Hepatocyte (in vitro differentiated cells): ENCODE measurements around the gene ECE1. TPM values are rescaled to one million over a fixed set of nuclear protein-coding genes. Genes with fewer than 3 reads are reported as not detected.

Experiments
- DNase-seq: peaks from one replicate; pipeline ENCODE4 v3.0.0-alpha.2; 2016; ENCODE audit warnings: low spot score
- H2AFZ ChIP-seq: fragments of 200-600 bp; sonication (generic); 2 replicates; pipeline ENCODE4 v1.6.0; 2016; ENCODE audit warnings: antibody characterized with exemption, mild to moderate bottlenecking
- H3K27ac ChIP-seq: fragments of 200-600 bp; sonication (generic); 2 replicates; pipeline ENCODE4 v1.5.1; 2016; ENCODE audit warnings: mild to moderate bottlenecking
- H3K27me3 ChIP-seq: fragments of 200-600 bp; sonication (generic); 2 replicates; pipeline ENCODE4 v1.6.1; 2016
- H3K36me3 ChIP-seq: fragments of 200-600 bp; sonication (generic); replicated peaks from 2 replicates; pipeline ENCODE4 v1.5.1; 2016; ENCODE audit warnings: low read depth; ENCODE audit not compliant: insufficient read depth
- H3K4me1 ChIP-seq: fragments of 200-600 bp; sonication (generic); 2 replicates; pipeline ENCODE4 v1.5.1; 2016; ENCODE audit warnings: mild to moderate bottlenecking, moderate library complexity; ENCODE audit not compliant: insufficient read depth
- H3K4me2 ChIP-seq: fragments of 200-600 bp; sonication (generic); 2 replicates; pipeline ENCODE4 v1.6.0; 2016
- H3K4me3 ChIP-seq: fragments of 200-600 bp; sonication (generic); 2 replicates; pipeline ENCODE4 v1.5.1; 2016; ENCODE audit warnings: mild to moderate bottlenecking
- H3K79me2 ChIP-seq: fragments of 200-600 bp; sonication (generic); 2 replicates; pipeline ENCODE4 v1.6.0; 2017; ENCODE audit warnings: mild to moderate bottlenecking
- H3K9me2 ChIP-seq: fragments of 200-600 bp; sonication (generic); replicated peaks from 2 replicates; pipeline ENCODE4 v1.6.0; 2017; ENCODE audit warnings: mild to moderate bottlenecking; ENCODE audit not compliant: insufficient read depth
- H3K9me3 ChIP-seq: fragments of 200-600 bp; sonication (generic); 2 replicates; pipeline ENCODE4 v1.5.1; 2016; ENCODE audit warnings: low read depth, mild to moderate bottlenecking
- H4K20me1 ChIP-seq: fragments of 200-600 bp; sonication (generic); 2 replicates; pipeline ENCODE4 v1.6.0; 2016; ENCODE audit warnings: mild to moderate bottlenecking; ENCODE audit not compliant: insufficient read depth, poor library complexity, severe bottlenecking
- EZH2 ChIP-seq: fragments of 200-600 bp; sonication (generic); IDR thresholded peaks from 2 replicates; pipeline ENCODE4 v1.6.1; 2016; ENCODE audit warnings: antibody characterized with exemption, mild to moderate bottlenecking, borderline replicate concordance
- EZH2phosphoT487 ChIP-seq: fragments of 200-600 bp; sonication (generic); IDR thresholded peaks from one replicate; pipeline ENCODE4 v1.6.1; 2018; ENCODE audit warnings: antibody characterized with exemption, mild to moderate bottlenecking, low read depth, moderate library complexity; ENCODE audit not compliant: unreplicated experiment, severe bottlenecking
- WGBS: methylation state at CpG from one replicate; pipeline ENCODE4 v1.1.6; 2016; ENCODE audit warnings: low lambda C conversion rate; ENCODE audit errors: missing lambda C conversion rate; 5-methylcytosine and 5-hydroxymethylcytosine counted together
- polyA plus RNA-seq: library from polyadenylated mRNA; unstranded; fragments of >200 nt; fragmentation: Nextera tagmentation; extraction: Ambion mirVana; gene quantifications from 2 replicates; pipeline ENCODE4 v1.2.1, GENCODE V29; 2016
- total RNA-seq: library from RNA; depleted of rRNA; stranded (reverse); fragments of >200 nt; gene quantifications from 2 replicates; pipeline ENCODE4 v1.2.3, GENCODE V29; 2014
- TF ChIP-seq, protein P1 (sequence below): fragments of 200-600 bp; sonication (generic); IDR thresholded peaks from 2 replicates; pipeline ENCODE4 v1.5.1; 2016; ENCODE audit warnings: antibody characterized with exemption, mild to moderate bottlenecking; ENCODE audit not compliant: poor library complexity

The ECE1 gene
- total and polyA plus RNA-seq, 2 experiments from 2014 or later: 60.8 to 90.6 TPM

- Histone ChIP-seq H3K27me3 (no peaks in the 10 kb centered on the region), H3K4me1 (peaks cover 20% of the 10 kb centered on the region), H3K4me3 (no peak overlapping the region), H3K4me2 (no peak overlapping the region), H2AFZ (no peak overlapping the region), H3K9me2 (no peaks in the 10 kb centered on the region), H4K20me1 (peaks cover 3% of the 10 kb centered on the region), H3K36me3 (no peaks in the 10 kb centered on the region), H3K79me2 (peaks cover 92% of the 10 kb centered on the region), H3K27ac (no peak overlapping the region), H3K9me3 (no peaks in the 10 kb centered on the region)
- TF ChIP-seq, protein P1, sequence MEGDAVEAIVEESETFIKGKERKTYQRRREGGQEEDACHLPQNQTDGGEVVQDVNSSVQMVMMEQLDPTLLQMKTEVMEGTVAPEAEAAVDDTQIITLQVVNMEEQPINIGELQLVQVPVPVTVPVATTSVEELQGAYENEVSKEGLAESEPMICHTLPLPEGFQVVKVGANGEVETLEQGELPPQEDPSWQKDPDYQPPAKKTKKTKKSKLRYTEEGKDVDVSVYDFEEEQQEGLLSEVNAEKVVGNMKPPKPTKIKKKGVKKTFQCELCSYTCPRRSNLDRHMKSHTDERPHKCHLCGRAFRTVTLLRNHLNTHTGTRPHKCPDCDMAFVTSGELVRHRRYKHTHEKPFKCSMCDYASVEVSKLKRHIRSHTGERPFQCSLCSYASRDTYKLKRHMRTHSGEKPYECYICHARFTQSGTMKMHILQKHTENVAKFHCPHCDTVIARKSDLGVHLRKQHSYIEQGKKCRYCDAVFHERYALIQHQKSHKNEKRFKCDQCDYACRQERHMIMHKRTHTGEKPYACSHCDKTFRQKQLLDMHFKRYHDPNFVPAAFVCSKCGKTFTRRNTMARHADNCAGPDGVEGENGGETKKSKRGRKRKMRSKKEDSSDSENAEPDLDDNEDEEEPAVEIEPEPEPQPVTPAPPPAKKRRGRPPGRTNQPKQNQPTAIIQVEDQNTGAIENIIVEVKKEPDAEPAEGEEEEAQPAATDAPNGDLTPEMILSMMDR: no peak
- no peak for TF ChIP-seq EZH2phosphoT487
- no peak for TF ChIP-seq EZH2
- DNase-seq: no peak
- WGBS: 94% methylated on average over 6 of the region's 6 CpGs
These were observed 5.3 kb upstream of the ECE1 start for GRCh38 chr1:21295545-21295944.

DNA sequence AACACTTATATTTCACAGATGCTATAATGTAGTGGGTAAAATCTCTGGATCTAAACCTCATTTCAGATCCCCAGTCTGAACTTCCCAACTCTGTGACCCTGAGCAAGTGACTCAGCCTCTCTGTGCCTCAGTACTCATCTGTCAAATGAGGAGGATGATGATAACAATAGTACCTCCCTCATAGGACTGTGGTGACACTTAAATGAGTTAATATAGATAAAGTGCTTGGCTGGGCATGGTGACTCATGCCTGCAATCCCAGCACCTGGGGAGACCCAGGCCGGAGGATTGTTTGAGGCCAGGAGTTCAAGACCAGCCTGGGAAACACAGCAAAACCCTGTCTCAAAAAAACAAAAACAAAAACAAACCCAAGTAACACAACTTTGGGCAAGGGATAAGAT lies 4.7 kb upstream of the ECE1 start:
- TF ChIP-seq EZH2phosphoT487 (no peak), EZH2 (no peak)
- TF ChIP-seq, protein P1: no peak
- no peak overlapping the region for H3K4me2 ChIP-seq
- H3K27ac ChIP-seq: no peak overlapping the region

DNA sequence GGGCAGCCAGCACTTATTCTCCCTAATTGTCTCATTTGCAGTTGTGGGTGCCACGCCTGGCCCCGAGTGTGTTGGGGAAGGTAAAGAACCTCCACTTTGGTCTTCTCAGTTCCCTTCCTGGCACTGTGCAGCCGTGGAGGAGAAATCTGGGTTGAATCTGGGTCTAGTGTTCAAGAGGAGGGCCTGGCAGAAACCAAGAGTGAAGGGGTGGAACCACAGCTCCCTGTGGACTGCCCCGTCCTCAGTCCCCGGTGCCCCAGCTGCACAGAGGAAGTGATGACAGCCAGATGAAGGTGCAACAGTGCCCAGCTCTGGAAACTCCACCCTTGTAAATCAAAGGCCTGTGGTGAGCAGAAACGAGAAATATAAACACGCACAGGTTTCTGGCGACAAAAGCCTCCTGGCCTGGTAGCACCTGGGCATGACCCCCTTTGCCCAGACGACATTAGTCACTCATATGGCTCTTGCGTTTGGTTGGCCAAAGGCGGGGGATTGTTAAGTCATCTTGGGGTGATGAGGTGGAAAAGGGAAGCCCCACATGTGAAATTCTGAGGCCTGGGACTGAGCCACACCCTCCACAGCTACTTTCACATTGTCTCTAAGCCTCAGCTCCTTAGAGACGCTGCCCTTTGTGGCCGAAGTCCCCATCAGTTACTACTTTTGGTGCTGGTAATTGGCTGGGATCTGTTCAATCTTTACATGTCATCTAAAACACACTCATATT lies 4.2 kb upstream of the ECE1 start:
- peaks cover 26% of the 10 kb centered on the region for H3K4me1 ChIP-seq
- H3K36me3 ChIP-seq: no peaks in the 10 kb centered on the region
- H3K4me3 ChIP-seq: no peak overlapping the region
- H3K9me3 ChIP-seq: no peaks in the 10 kb centered on the region
- H3K27ac ChIP-seq: no peak overlapping the region
- TF ChIP-seq EZH2phosphoT487: no peak
- TF ChIP-seq EZH2: no peak
- TF ChIP-seq, protein P1: no peak
- DNase-seq: no peak
- WGBS: 83% methylated on average over 13 of the region's 13 CpGs
- H2AFZ ChIP-seq: no peak overlapping the region
- peaks cover 3% of the 10 kb centered on the region for H4K20me1 ChIP-seq
- H3K9me2 ChIP-seq: no peaks in the 10 kb centered on the region
- H3K4me2 ChIP-seq: no peak overlapping the region
- no peaks in the 10 kb centered on the region for H3K27me3 ChIP-seq
- peaks cover 89% of the 10 kb centered on the region for H3K79me2 ChIP-seq

More for the DNA sequence above, 4.7 kb upstream of the ECE1 start:
- H3K9me3 ChIP-seq: no peaks in the 10 kb centered on the region
- WGBS: 100% methylated on average over 1 of the region's 1 CpG
- peaks cover 22% of the 10 kb centered on the region for H3K4me1 ChIP-seq
- no peak overlapping the region for H3K4me3 ChIP-seq
- H3K36me3 ChIP-seq: no peaks in the 10 kb centered on the region
- no peaks in the 10 kb centered on the region for H3K9me2 ChIP-seq
- H3K27me3 ChIP-seq: no peaks in the 10 kb centered on the region
- H3K79me2 ChIP-seq: peaks cover 89% of the 10 kb centered on the region
- H4K20me1 ChIP-seq: peaks cover 3% of the 10 kb centered on the region
- DNase-seq: no peak
- no peak overlapping the region for H2AFZ ChIP-seq
